Measurements from ENCODE around the gene ATXN7L1. TPM values are rescaled to one million over a fixed set of nuclear protein-coding genes. Genes with fewer than 3 reads are reported as not detected.

Gene ATXN7L1
- total and polyA plus RNA-seq, 2 of the 8 experiments (the other 6 are each of a cell fraction or from before 2014, with no cell fraction given) = 14.3 to 34.0 TPM

DNA sequence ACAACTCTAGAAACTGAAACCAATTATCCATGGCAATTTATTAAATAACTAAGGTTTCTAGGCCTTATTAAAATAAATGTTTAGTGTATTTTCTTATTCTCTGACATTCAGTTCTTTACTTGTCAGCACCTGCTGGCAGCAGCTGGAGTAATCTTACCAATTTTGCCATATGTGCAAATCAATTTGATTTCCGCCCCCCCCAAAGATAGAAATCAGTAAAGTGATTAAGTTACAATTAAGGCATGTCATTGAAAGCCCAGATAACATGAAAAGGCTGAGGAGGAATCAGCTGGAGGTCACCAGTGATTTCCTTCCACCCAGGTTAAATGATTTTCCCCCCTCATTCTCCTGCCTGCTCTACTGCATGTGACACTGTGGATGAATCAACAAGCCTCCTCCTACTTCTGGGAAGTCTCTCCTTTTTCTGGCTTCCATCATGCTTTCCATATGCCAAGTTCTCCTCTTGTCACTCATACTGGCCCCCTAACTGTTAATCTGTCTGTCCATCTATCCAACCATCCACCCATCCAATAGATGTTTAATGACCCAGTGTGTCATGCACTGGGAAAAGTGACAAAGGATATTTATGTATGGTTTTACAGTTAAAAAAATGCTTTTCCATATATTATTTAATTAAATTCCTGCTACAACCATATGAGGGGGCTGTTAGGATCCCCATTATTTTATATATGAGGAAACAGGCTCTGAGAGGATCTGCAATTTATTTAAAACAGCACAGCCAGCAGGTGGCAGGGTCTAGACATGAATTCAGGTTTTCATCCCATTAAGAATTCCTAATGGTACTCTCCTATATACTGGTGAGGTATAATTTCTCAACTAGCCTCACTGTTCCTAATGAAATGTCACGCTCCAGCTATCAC is 116.5 kb downstream of the ATXN7L1 start (continued):
- TF ChIP-seq EZH2 (IDR thresholded peaks at IDR 0.05; ENCODE audit: low read depth, low read length, severe bottlenecking) (no peak), ASH2L (IDR thresholded peaks at IDR 0.05; ENCODE audit: low read length) (no peak)
- TF ChIP-seq, protein P1, sequence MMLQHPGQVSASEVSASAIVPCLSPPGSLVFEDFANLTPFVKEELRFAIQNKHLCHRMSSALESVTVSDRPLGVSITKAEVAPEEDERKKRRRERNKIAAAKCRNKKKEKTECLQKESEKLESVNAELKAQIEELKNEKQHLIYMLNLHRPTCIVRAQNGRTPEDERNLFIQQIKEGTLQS (IDR thresholded peaks at IDR 0.05; ENCODE audit: insufficient read depth, low read depth, low read length) = no peak

Data from H1 (cell line).